ENCODE data around the gene UBQLN1. TPM values are rescaled to one million over a fixed set of nuclear protein-coding genes. Genes with fewer than 3 reads are reported as not detected.

The UBQLN1 gene
- polyA plus RNA-seq, 1 of the 3 experiments (the other 2 are of a cell fraction) = 60.3 TPM

- Histone ChIP-seq H2AFZ (ENCODE audit: low read depth) (no peak overlapping the region), H3K27me3 (ENCODE audit: insufficient read depth) (no peaks in the 10 kb centered on the region), H3K79me2 (ENCODE audit: insufficient read depth) (peaks cover 97% of the 10 kb centered on the region), H3K9ac (no peak overlapping the region), H3K4me3 (ENCODE audit: low read depth in 2 of 2, low read length in 1 of 2) (no peak overlapping the region), H3K4me1 (ENCODE audit: control insufficient read depth in 1 of 2, insufficient read depth in 2 of 2, low read depth in 1 of 2, low read length in 1 of 2) (no peaks in the 10 kb centered on the region), H3K36me3 (replicated peaks in 1 of 2; ENCODE audit: control insufficient read depth in 1 of 2, insufficient read depth in 2 of 2, low read length in 1 of 2) (peaks cover 41 to 56% of the 10 kb centered on the region in 2 experiments), H4K20me1 (ENCODE audit: insufficient read depth) (peaks cover 42% of the 10 kb centered on the region), H3K4me2 (no peak overlapping the region), H3F3A (replicated peaks; ENCODE audit: insufficient read depth) (peaks cover 4% of the 10 kb centered on the region), H3K9me3 (no peaks in the 10 kb centered on the region), H3K27ac (ENCODE audit: low read depth in 2 of 2, low read length in 1 of 2) (no peak overlapping the region), H3K9me2 (no peaks in the 10 kb centered on the region)
- DNase-seq = no peak
- WGBS (ENCODE audit: low lambda C conversion rate) = 95% methylated on average over 2 of the region's 2 CpGs
- ChIA-PET CTCF (interaction anchor here (1.3 kb wide), 1 partner anchor 45 kb away, joined by 4 read pairs; no protein-coding TSS in a partner anchor), POLR2A (no interaction called here)
- TF ChIP-seq CHD2 (IDR thresholded peaks at IDR 0.05; ENCODE audit: low read length, partially characterized antibody) = no peak
- TF ChIP-seq GATA2 (CRISPR knock-in tag; IDR thresholded peaks at IDR 0.05) = no peak
- no peak for TF ChIP-seq MEF2A (IDR thresholded peaks at IDR 0.05; ENCODE audit: borderline replicate concordance, low read depth)
- no peak for TF ChIP-seq MAX (IDR thresholded peaks at IDR 0.05; ENCODE audit: low read depth)
- no peak for TF ChIP-seq USF1 (IDR thresholded peaks at IDR 0.05; ENCODE audit: borderline replicate concordance, low read depth)
- no peak for TF ChIP-seq NFIC (IDR thresholded peaks at IDR 0.05; ENCODE audit: borderline replicate concordance)
- TF ChIP-seq ELF1 (IDR thresholded peaks at IDR 0.05) = no peak
- no peak for TF ChIP-seq NRF1 (IDR thresholded peaks at IDR 0.05; ENCODE audit: low read depth, low read length)
- TF ChIP-seq SIN3A (IDR thresholded peaks at IDR 0.05; ENCODE audit: borderline replicate concordance, low read depth, low read length) = no peak
- TF ChIP-seq GABPA (IDR thresholded peaks at IDR 0.05; ENCODE audit: low read depth) = no peak
- TF ChIP-seq ZBTB33 (IDR thresholded peaks at IDR 0.05; ENCODE audit: borderline replicate concordance, low read depth) = no peak
Measured at GRCh38 chr9:83681490-83681889, 26.3 kb downstream of the UBQLN1 start.

GRCh38 chr9:83680233-83680632, 27.5 kb downstream of the UBQLN1 start:
- Histone ChIP-seq H3K36me3 (replicated peaks in 1 of 2; ENCODE audit: control insufficient read depth in 1 of 2, insufficient read depth in 2 of 2, low read length in 1 of 2) (peaks cover 50 to 56% of the 10 kb centered on the region in 2 experiments), H3K9me2 (no peaks in the 10 kb centered on the region), H3K4me2 (no peak overlapping the region), H3F3A (replicated peaks; ENCODE audit: insufficient read depth) (peaks cover 4% of the 10 kb centered on the region), H3K79me2 (ENCODE audit: insufficient read depth) (peaks cover 94% of the 10 kb centered on the region), H4K20me1 (ENCODE audit: insufficient read depth) (peaks cover 37% of the 10 kb centered on the region), H3K4me1 (ENCODE audit: control insufficient read depth in 1 of 2, insufficient read depth in 2 of 2, low read depth in 1 of 2, low read length in 1 of 2) (no peaks in the 10 kb centered on the region; a peak in 1 of 4 replicates), H3K27me3 (ENCODE audit: insufficient read depth) (no peaks in the 10 kb centered on the region), H3K9me3 (no peaks in the 10 kb centered on the region), H3K4me3 (ENCODE audit: low read depth in 2 of 2, low read length in 1 of 2) (no peak overlapping the region), H3K27ac (ENCODE audit: low read depth in 2 of 2, low read length in 1 of 2) (no peak overlapping the region; a peak in 1 of 4 replicates), H3K9ac (no peak overlapping the region), H2AFZ (ENCODE audit: low read depth) (no peak overlapping the region)
- ChIA-PET CTCF (interaction anchor here (0.7 kb wide), 2 partner anchors 23 to 502 kb away, joined by 3 read pairs; no protein-coding TSS in a partner anchor), POLR2A (no interaction called here)
- no peak for DNase-seq
- 100% methylated on average over 1 of the region's 1 CpG for WGBS (ENCODE audit: low lambda C conversion rate)
- no peak for TF ChIP-seq PBX3 (IDR thresholded peaks at IDR 0.05)
- no peak for TF ChIP-seq MAX (IDR thresholded peaks at IDR 0.05; ENCODE audit: low read depth)
- TF ChIP-seq FOXM1 (IDR thresholded peaks at IDR 0.05; ENCODE audit: low read depth) = no peak
- no peak for TF ChIP-seq MEF2A (IDR thresholded peaks at IDR 0.05; ENCODE audit: borderline replicate concordance, low read depth)
- no peak for TF ChIP-seq POLR2AphosphoS5 (IDR thresholded peaks at IDR 0.05; ENCODE audit: low read depth, low read length)
- TF ChIP-seq GATA2 (CRISPR knock-in tag; IDR thresholded peaks at IDR 0.05) = no peak
- TF ChIP-seq USF1 (IDR thresholded peaks at IDR 0.05; ENCODE audit: borderline replicate concordance, low read depth) = no peak
- no peak for TF ChIP-seq FOXJ3 (CRISPR knock-in tag; IDR thresholded peaks at IDR 0.05)
- TF ChIP-seq RCOR1 (IDR thresholded peaks at IDR 0.05; ENCODE audit: low read length) = no peak
- TF ChIP-seq IRF3 (IDR thresholded peaks at IDR 0.05; ENCODE audit: low read depth, low read length) = no peak
- TF ChIP-seq CTCF (IDR thresholded peaks at IDR 0.05) = no peak
- TF ChIP-seq NRF1 (IDR thresholded peaks at IDR 0.05; ENCODE audit: low read depth, low read length) = no peak
- TF ChIP-seq RXRA (IDR thresholded peaks at IDR 0.05; ENCODE audit: borderline replicate concordance, low read depth) = no peak
